IMR-90 (cell line): ENCODE measurements around the gene ANKRD33B. TPM values are rescaled to one million over a fixed set of nuclear protein-coding genes. Genes with fewer than 3 reads are reported as not detected.

ENCODE experiments used
- ATAC-seq: fragments of 200-7000 bp; cut with Tn5 transposase; 2 replicates; pipeline ENCODE4 v1.9.1; 2020; ENCODE audit warnings: low read depth, mild to moderate bottlenecking, moderate library complexity
- BruUV-seq: library from RNA; stranded (reverse); fragments of 400-500 nt; replicated peaks from 2 replicates; lab custom pipeline; 2021; lab: Mats Ljungman, UMichigan
- CTCF ChIA-PET: fragments of 300-600 bp; formaldehyde crosslinking; extraction: SDS; loops from one replicate; lab custom pipeline; 2021; ENCODE audit warnings: antibody characterized with exemption; lab: Yijun Ruan, JAX
- POLR2A ChIA-PET: fragments of 300-600 bp; sonication (Branson Sonifier 250); formaldehyde crosslinking; loops from one replicate; lab custom pipeline; 2022; ENCODE audit warnings: antibody characterized with exemption; ENCODE audit not compliant: unreplicated experiment; lab: Charles Lee
- DNase-seq: peaks from one replicate; pipeline ENCODE4 v3.0.0; 2013
- H2AFZ ChIP-seq: replicated peaks from 2 replicates; pipeline ENCODE3; 2013; ENCODE audit warnings: low read length, mild to moderate bottlenecking; ENCODE audit not compliant: poor library complexity
- H2AK5ac ChIP-seq: 2 replicates; pipeline ENCODE4 v1.6.1; 2013; ENCODE audit warnings: low read depth, low read length, inconsistent platforms
- H2AK9ac ChIP-seq: replicated peaks from 2 replicates; pipeline ENCODE3; 2013; ENCODE audit warnings: mild to moderate bottlenecking, low read depth, low read length, moderate library complexity; ENCODE audit not compliant: poor library complexity
- H2BK120ac ChIP-seq: 2 replicates; pipeline ENCODE4 v1.6.1; 2013; ENCODE audit warnings: low read depth, low read length, inconsistent platforms
- H2BK15ac ChIP-seq: 3 replicates; pipeline ENCODE4 v1.6.1; 2013; ENCODE audit warnings: low read depth, low read length, inconsistent platforms
- H2BK20ac ChIP-seq: 2 replicates; pipeline ENCODE4 v1.6.1; 2013; ENCODE audit warnings: low read depth, mild to moderate bottlenecking, inconsistent platforms, low read length, moderate library complexity
- H2BK5ac ChIP-seq: 2 replicates; pipeline ENCODE4 v1.6.1; 2013; ENCODE audit warnings: mild to moderate bottlenecking, low read depth, low read length, inconsistent platforms; ENCODE audit not compliant: poor library complexity, severe bottlenecking
- H3K14ac ChIP-seq: replicated peaks from 2 replicates; pipeline ENCODE4 v1.6.1; 2013; ENCODE audit warnings: low read depth, low read length, inconsistent platforms
- H3K18ac ChIP-seq: 2 replicates; pipeline ENCODE4 v1.6.1; 2013; ENCODE audit warnings: low read depth, low read length, control low read depth
- H3K23ac ChIP-seq: 2 replicates; pipeline ENCODE4 v1.6.1; 2013; ENCODE audit warnings: low read depth, low read length, inconsistent platforms
- H3K27ac ChIP-seq: 2 replicates; pipeline ENCODE4 v1.5.1; 2013; ENCODE audit warnings: mild to moderate bottlenecking, control low read depth, low read length; ENCODE audit not compliant: insufficient read depth
- H3K27me3 ChIP-seq: 2 replicates; pipeline ENCODE4 v1.6.1; 2013; ENCODE audit warnings: low read length; ENCODE audit not compliant: control insufficient read depth, insufficient read depth
- H3K36me3 ChIP-seq: 2 replicates; pipeline ENCODE4 v1.6.1; 2013; ENCODE audit warnings: low read length, mixed read lengths; ENCODE audit not compliant: control insufficient read depth, insufficient read depth
- H3K4ac ChIP-seq: 2 replicates; pipeline ENCODE4 v1.6.1; 2013; ENCODE audit warnings: low read depth, low read length, inconsistent platforms
- H3K4me1 ChIP-seq: 2 replicates; pipeline ENCODE4 v1.6.1; 2013; ENCODE audit warnings: low read length, mixed read lengths; ENCODE audit not compliant: control insufficient read depth, insufficient read depth
- H3K4me2 ChIP-seq: 2 replicates; pipeline ENCODE4 v1.6.1; 2013; ENCODE audit warnings: low read depth, mild to moderate bottlenecking, control low read depth, low read length, moderate library complexity
- H3K4me3 ChIP-seq: 2 replicates; pipeline ENCODE4 v1.5.1; 2013; ENCODE audit warnings: low read depth, mild to moderate bottlenecking, control low read depth, low read length, moderate library complexity; ENCODE audit not compliant: insufficient read depth
- H3K56ac ChIP-seq: 2 replicates; pipeline ENCODE4 v1.6.1; 2013; ENCODE audit warnings: low read length, inconsistent platforms; ENCODE audit not compliant: insufficient read depth; ENCODE audit errors: extremely low read depth
- H3K79me1 ChIP-seq, 2 experiments: 2 replicates each; pipeline ENCODE4 v1.6.1; 2013; ENCODE audit warnings: low read length in 2 of 2, inconsistent platforms in 1 of 2, low read depth in 1 of 2
- H3K9ac ChIP-seq: 2 replicates; pipeline ENCODE4 v1.6.1; 2013; ENCODE audit warnings: low read depth, low read length, control low read depth
- H3K9me1 ChIP-seq: 2 replicates; pipeline ENCODE4 v1.6.1; 2013; ENCODE audit warnings: low read length, inconsistent platforms; ENCODE audit not compliant: insufficient read depth
- H3K9me3 ChIP-seq: 2 replicates; pipeline ENCODE4 v1.6.1; 2013; ENCODE audit warnings: low read length; ENCODE audit not compliant: control insufficient read depth, insufficient read depth
- H4K20me1 ChIP-seq: 2 replicates; pipeline ENCODE4 v1.6.1; 2013; ENCODE audit warnings: low read length, inconsistent platforms; ENCODE audit not compliant: insufficient read depth
- H4K5ac ChIP-seq: 2 replicates; pipeline ENCODE4 v1.6.1; 2013; ENCODE audit warnings: mild to moderate bottlenecking, low read depth, low read length, control low read depth
- H4K8ac ChIP-seq, 2 experiments: 2 replicates each; pipeline ENCODE4 v1.6.1; 2013; ENCODE audit warnings: low read depth in 2 of 2, low read length in 2 of 2, control low read depth in 1 of 2, inconsistent platforms in 1 of 2
- H4K91ac ChIP-seq: 2 replicates; pipeline ENCODE4 v1.6.1; 2013; ENCODE audit warnings: low read depth, low read length, inconsistent platforms; ENCODE audit not compliant: insufficient read depth
- BHLHE40 ChIP-seq: fragments of 150-350 bp; IDR thresholded peaks from 2 replicates; pipeline ENCODE4 v1.6.1; 2016; ENCODE audit warnings: mild to moderate bottlenecking, low read depth, low read length
- CEBPB ChIP-seq: IDR thresholded peaks from 2 replicates; pipeline ENCODE4 v1.6.1; 2012; ENCODE audit warnings: low read depth, low read length, improper control_type of control experiment
- CHD1 ChIP-seq: IDR thresholded peaks from 2 replicates; pipeline ENCODE4 v1.6.1; 2012; ENCODE audit warnings: low read depth, low read length, improper control_type of control experiment
- FOS ChIP-seq: fragments of 150-350 bp; IDR thresholded peaks from 2 replicates; pipeline ENCODE4 v1.6.1; 2016; ENCODE audit warnings: low read depth, low read length
- MAZ ChIP-seq: IDR thresholded peaks from 2 replicates; pipeline ENCODE4 v1.6.1; 2012; ENCODE audit warnings: low read depth, mild to moderate bottlenecking, low read length, improper control_type of control experiment, moderate library complexity, borderline replicate concordance
- MXI1 ChIP-seq: IDR thresholded peaks from 2 replicates; pipeline ENCODE4 v1.6.1; 2012; ENCODE audit warnings: low read depth, mild to moderate bottlenecking, low read length, moderate library complexity, borderline replicate concordance
- POLR2A ChIP-seq: IDR thresholded peaks from 2 replicates; pipeline ENCODE4 v1.6.1; 2012; ENCODE audit warnings: mild to moderate bottlenecking, low read depth, low read length
- RAD21 ChIP-seq: IDR thresholded peaks from 2 replicates; pipeline ENCODE4 v1.6.1; 2012; ENCODE audit warnings: low read length, improper control_type of control experiment
- RFX5 ChIP-seq: IDR thresholded peaks from 2 replicates; pipeline ENCODE4 v1.8.0; 2012; ENCODE audit warnings: low read depth, mild to moderate bottlenecking, low read length, moderate library complexity
- SMC3 ChIP-seq: fragments of 150-350 bp; IDR thresholded peaks from 2 replicates; pipeline ENCODE4 v1.6.1; 2016; ENCODE audit warnings: low read depth, mild to moderate bottlenecking, antibody characterized with exemption, low read length, moderate library complexity
- USF2 ChIP-seq: fragments of 150-350 bp; IDR thresholded peaks from 2 replicates; pipeline ENCODE4 v1.6.1; 2017; ENCODE audit warnings: mild to moderate bottlenecking, antibody characterized with exemption, low read length, low read depth
- WGBS, 2 experiments: methylation state at CpG; one replicate each; pipeline versions ENCODE4 v1.1.5 to v1.1.7; 2013; ENCODE audit warnings: missing lambda C conversion rate in 2 of 2; ENCODE audit not compliant: insufficient read length in 1 of 2; ENCODE audit errors: extremely low coverage in 2 of 2; 5-methylcytosine and 5-hydroxymethylcytosine counted together
- dilution Hi-C: fragments of 300-500 bp; cut with HindIII; formaldehyde crosslinking; loops from one replicate; pipeline ENCODE4 v1.14.3; 2018; ENCODE audit warnings: low sequenced_read_pairs; ENCODE audit not compliant: unreplicated experiment
- in situ Hi-C: fragments of 300-500 bp; cut with MboI; formaldehyde crosslinking; loops from 3 replicates; pipeline ENCODE4 v1.14.3; 2019; ENCODE audit warnings: low sequenced_read_pairs, inconsistent platforms, mixed read lengths
- intact Hi-C: fragments of 100-400 bp; cut with micrococcal nuclease; formaldehyde crosslinking; loops from 2 replicates; pipeline ENCODE4 v1.10.0; 2022
- polyA plus RNA-seq, 3 experiments: library from polyadenylated mRNA; depleted of rRNA; stranded (reverse); fragments of >200 nt; gene quantifications; 2 replicates each; pipeline ENCODE4 v1.2.3, GENCODE V29; 2012; ENCODE audit warnings: low replicate concordance in 1 of 3
- total RNA-seq: library from RNA; depleted of rRNA; stranded (reverse); fragments of >200 nt; gene quantifications from 2 replicates; pipeline ENCODE4 v1.2.3, GENCODE V29; 2012
- TF ChIP-seq, protein P1 (sequence below): conservative IDR thresholded peaks from 2 replicates; pipeline ENCODE4 v1.5.1; 2012; ENCODE audit warnings: mild to moderate bottlenecking, low read depth, low read length, improper control_type of control experiment

The ANKRD33B gene
- total and polyA plus RNA-seq, 2 of the 4 experiments (the other 2 are of a cell fraction): 2.5 to 3.3 TPM

DNA sequence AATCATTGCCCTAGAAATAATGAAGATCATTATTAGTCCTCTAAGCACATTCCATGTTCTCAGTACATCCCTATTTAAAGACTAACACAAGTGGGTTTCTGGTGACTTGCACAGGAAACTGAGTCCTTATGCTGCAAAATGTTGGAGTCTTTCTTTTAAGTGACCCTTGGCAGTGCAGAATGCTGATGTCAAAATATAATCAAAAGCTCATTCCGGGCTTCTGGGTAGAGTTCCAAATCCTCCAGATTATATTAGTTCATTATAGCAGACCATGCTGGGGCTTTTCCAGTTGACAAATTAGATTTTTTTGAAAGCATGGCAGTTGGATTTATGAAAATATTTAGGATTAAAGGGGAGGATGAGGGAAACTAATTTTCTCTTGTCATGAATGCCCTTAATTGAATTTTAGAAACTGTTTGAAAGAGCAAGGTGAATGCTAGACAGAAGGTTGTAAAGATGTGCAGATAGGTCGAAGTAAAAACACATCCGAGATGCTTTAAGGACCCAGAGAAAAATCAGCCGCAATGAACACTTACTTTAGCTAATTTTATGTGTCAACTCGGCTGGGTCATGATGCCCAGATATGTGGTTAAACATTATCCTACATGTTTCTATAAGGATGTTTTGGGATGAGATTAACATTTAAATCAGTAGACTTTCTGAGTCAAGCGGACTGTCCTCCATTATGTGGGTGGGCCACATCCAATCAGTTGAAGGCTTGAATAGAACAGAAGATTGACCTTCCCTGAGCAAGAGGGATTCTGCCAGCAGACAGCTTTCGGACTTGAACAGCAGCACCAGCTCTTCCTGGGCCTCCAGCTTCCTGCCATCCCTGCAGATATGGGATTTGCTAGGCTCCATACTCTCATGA is 108.5 kb downstream of the ANKRD33B start:
- Histone ChIP-seq H2BK120ac (no peak overlapping the region), H3K14ac (no peak overlapping the region), H4K8ac (no peak overlapping the region), H3K56ac (no peak overlapping the region), H3K23ac (no peak overlapping the region), H3K9me3 (peaks cover 7% of the 10 kb centered on the region), H2BK20ac (no peak overlapping the region), H2BK15ac (no peak overlapping the region), H3K4ac (no peak overlapping the region), H3K18ac (no peak overlapping the region), H4K91ac (no peak overlapping the region), H2BK5ac (no peak overlapping the region), H4K20me1 (no peaks in the 10 kb centered on the region), H2AK9ac (no peak overlapping the region), H3K27me3 (peaks cover 2% of the 10 kb centered on the region), H3K4me1 (no peaks in the 10 kb centered on the region), H3K9me1 (peaks cover 5% of the 10 kb centered on the region; the same call in 1 of the 2 replicates), H3K4me3 (no peak overlapping the region), H4K5ac (no peak overlapping the region), H3K9ac (no peak overlapping the region), H2AK5ac (no peak overlapping the region), H3K36me3 (peaks cover 3% of the 10 kb centered on the region), H3K4me2 (no peak overlapping the region), H2AFZ (no peak overlapping the region), H3K27ac (no peak overlapping the region), H3K79me1 (no peaks in the 10 kb centered on the region)
- ATAC-seq (no peak), DNase-seq (no peak)
- BruUV-seq: no TSS peak
- POLR2A ChIA-PET: no interaction called here
- in situ Hi-C loops (no loop called here), intact Hi-C loops (no loop called here), dilution Hi-C loops (no loop called here)
- CTCF ChIA-PET: interaction anchor here (0.6 to 1.0 kb wide), 2 partner anchors 9 to 267 kb away, joined by 3 to 4 read pairs; no protein-coding TSS in a partner anchor
- WGBS, 2 experiments: 100% methylated on average over 1 of the region's 7 CpGs; no CpG with 5 or more reads in 1 of the 2 experiments
- no peak for TF ChIP-seq USF2
- TF ChIP-seq MXI1: no peak
- TF ChIP-seq RFX5: no peak
- TF ChIP-seq SMC3: no peak
- TF ChIP-seq RAD21: no peak
- no peak for TF ChIP-seq CHD1
- no peak for TF ChIP-seq FOS
- TF ChIP-seq MAZ: no peak
- no peak for TF ChIP-seq CEBPB
- no peak for TF ChIP-seq BHLHE40
- TF ChIP-seq, protein P1, sequence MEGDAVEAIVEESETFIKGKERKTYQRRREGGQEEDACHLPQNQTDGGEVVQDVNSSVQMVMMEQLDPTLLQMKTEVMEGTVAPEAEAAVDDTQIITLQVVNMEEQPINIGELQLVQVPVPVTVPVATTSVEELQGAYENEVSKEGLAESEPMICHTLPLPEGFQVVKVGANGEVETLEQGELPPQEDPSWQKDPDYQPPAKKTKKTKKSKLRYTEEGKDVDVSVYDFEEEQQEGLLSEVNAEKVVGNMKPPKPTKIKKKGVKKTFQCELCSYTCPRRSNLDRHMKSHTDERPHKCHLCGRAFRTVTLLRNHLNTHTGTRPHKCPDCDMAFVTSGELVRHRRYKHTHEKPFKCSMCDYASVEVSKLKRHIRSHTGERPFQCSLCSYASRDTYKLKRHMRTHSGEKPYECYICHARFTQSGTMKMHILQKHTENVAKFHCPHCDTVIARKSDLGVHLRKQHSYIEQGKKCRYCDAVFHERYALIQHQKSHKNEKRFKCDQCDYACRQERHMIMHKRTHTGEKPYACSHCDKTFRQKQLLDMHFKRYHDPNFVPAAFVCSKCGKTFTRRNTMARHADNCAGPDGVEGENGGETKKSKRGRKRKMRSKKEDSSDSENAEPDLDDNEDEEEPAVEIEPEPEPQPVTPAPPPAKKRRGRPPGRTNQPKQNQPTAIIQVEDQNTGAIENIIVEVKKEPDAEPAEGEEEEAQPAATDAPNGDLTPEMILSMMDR: no peak
- no peak for TF ChIP-seq POLR2A
